Skin epidermis (tissue), 12 donors: Measurements from ENCODE around the gene COL8A2.

Experiments used
- H3K27ac ChIP-seq, 21 experiments: fragments of 200-600 bp; sonication (generic) in 11 of 21; one replicate each; pipeline ENCODE4 v1.5.0; 2020; ENCODE audit warnings: mild to moderate bottlenecking in 3 of 21, inconsistent platforms in 2 of 21, moderate library complexity in 2 of 21
- H3K4me3 ChIP-seq, 7 experiments: fragments of 200-600 bp; sonication (generic) in 2 of 7; one replicate each; pipeline ENCODE4 v1.5.0; 2020; ENCODE audit warnings: inconsistent platforms in 2 of 7, mild to moderate bottlenecking in 2 of 7, moderate library complexity in 1 of 7

Gene COL8A2

GRCh38 chr1:36142121-36142520 is 17.1 kb upstream of the COL8A2 start:
- Histone ChIP-seq H3K4me3 (no peak overlapping the region), H3K27ac (peak overlapping the region in 3 of 21 experiments; percentile 27 to 59 (median 31))

- Histone ChIP-seq H3K4me3 (no peak overlapping the region), H3K27ac (peak overlapping the region in 3 of 21 experiments; percentile 44 to 53 (median 48))
These were observed 14.5 kb upstream of the COL8A2 start for GRCh38 chr1:36139521-36139920.

- H3K27ac ChIP-seq = peak overlapping the region in 8 of 21 experiments; percentile 10 to 88 (median 76)
- no peak overlapping the region for H3K4me3 ChIP-seq
These were observed 12.8 kb upstream of the COL8A2 start for GRCh38 chr1:36137776-36138175.

- Histone ChIP-seq H3K4me3 (no peak overlapping the region), H3K27ac (peak overlapping the region in 19 of 21 experiments; percentile 10 to 88 (median 71))
These were observed 12.2 kb upstream of the COL8A2 start for GRCh38 chr1:36137226-36137625.

GRCh38 chr1:36136535-36136934 is 11.5 kb upstream of the COL8A2 start:
- H3K27ac ChIP-seq = peak overlapping the region in 20 of 21 experiments; percentile 10 to 88 (median 74)
- no peak overlapping the region for H3K4me3 ChIP-seq

- Histone ChIP-seq H3K27ac (peak overlapping the region in 19 of 21 experiments; percentile 40 to 88 (median 75)), H3K4me3 (no peak overlapping the region)
These were observed 10.8 kb upstream of the COL8A2 start for GRCh38 chr1:36135796-36136195.

DNA sequence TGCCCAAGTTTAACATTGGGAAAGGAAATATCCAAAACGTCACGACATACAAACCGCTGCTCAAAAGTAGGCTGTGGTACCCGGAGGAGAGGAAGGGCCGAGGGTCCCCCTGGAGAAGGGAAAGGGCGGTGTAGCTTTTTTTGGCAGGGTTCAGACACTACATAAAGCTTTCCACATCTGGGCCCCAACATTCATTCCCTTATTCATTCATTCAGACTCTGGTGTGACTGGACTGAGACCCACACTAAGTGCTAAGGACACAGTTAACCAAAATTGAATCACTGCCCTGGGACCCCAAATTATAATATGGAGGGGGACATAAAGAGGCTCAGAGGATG is 10.3 kb upstream of the COL8A2 start:
- H3K4me3 ChIP-seq = no peak overlapping the region
- H3K27ac ChIP-seq = peak overlapping the region in 19 of 21 experiments; percentile 20 to 88 (median 75)

GRCh38 chr1:36134505-36135329 is 9.7 kb upstream of the COL8A2 start:
- Histone ChIP-seq H3K27ac (peak overlapping the region in 20 of 21 experiments; percentile 24 to 88 (median 76)), H3K4me3 (no peak overlapping the region)

- Histone ChIP-seq H3K27ac (peak overlapping the region in 19 of 21 experiments; percentile 24 to 88 (median 76)), H3K4me3 (no peak overlapping the region)
These were observed 9.0 kb upstream of the COL8A2 start for GRCh38 chr1:36134031-36134430.

GRCh38 chr1:36133484-36133883 is 8.5 kb upstream of the COL8A2 start:
- no peak overlapping the region for H3K4me3 ChIP-seq
- peak overlapping the region in 19 of 21 experiments; percentile 24 to 88 (median 76) for H3K27ac ChIP-seq

DNA sequence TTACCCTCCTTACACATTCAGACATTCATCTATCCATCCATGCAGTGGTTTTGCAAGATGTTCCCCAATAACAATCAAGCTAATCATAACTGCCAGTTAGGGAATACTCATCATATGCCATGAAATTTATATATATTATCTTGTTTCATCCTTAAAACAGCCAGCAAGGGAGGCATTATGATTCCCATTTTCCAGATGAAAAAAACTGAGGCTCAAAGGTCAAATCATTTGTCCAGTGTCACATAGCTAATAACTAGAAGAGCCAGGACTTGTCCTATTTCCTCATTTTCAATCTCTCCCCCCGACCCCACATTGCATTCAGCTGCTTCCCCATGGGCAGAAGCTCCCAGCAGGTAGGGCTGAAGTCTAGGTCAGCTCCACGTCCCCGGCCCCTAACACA is 7.0 kb upstream of the COL8A2 start:
- Histone ChIP-seq H3K27ac (no peak overlapping the region), H3K4me3 (no peak overlapping the region)

GRCh38 chr1:36128905-36129206 is 3.8 kb upstream of the COL8A2 start:
- Histone ChIP-seq H3K27ac (no peak overlapping the region), H3K4me3 (no peak overlapping the region)

DNA sequence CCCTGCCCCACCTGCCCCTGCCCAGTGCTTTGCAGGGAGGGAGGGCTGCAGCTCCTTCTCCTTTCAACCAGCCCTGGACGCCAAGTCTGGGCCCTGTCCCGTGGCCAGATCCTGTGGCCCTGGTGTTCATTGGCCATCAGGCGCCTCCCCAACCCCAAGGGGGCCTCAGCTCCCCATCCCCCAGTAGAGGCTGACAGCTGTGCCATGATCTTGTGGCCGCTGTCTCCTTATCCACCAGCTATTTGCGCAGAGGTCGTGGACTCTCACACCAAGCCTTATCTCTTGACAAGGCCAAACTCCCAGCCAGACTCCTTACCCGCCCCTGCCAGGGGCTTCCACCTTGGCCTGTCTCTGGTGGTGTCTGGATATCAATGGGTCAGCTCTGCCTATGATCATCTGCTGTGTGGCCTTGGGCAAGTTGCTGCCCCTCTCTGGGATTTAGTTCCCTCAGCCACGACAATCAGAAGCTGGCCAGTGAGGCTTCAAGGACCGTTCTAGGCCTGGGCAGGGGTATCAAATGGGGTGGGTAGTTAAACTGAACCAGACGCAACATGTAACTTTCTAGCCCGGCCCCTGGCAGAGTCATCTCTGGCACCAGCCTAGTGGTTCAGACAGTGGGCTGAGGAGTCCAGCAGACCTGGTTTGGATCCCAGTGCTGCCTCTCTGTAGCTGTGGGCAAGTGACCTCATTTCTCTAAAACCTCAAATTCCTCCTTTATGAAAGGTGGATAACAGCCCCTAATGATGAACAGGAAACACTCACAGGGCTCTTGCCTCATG is 3.3 kb upstream of the COL8A2 start:
- Histone ChIP-seq H3K27ac (peak overlapping the region in 2 of 21 experiments; percentile 25 to 30), H3K4me3 (no peak overlapping the region)

- no peak overlapping the region for H3K27ac ChIP-seq
These were observed 1.9 kb upstream of the COL8A2 start for GRCh38 chr1:36126797-36127500.

DNA sequence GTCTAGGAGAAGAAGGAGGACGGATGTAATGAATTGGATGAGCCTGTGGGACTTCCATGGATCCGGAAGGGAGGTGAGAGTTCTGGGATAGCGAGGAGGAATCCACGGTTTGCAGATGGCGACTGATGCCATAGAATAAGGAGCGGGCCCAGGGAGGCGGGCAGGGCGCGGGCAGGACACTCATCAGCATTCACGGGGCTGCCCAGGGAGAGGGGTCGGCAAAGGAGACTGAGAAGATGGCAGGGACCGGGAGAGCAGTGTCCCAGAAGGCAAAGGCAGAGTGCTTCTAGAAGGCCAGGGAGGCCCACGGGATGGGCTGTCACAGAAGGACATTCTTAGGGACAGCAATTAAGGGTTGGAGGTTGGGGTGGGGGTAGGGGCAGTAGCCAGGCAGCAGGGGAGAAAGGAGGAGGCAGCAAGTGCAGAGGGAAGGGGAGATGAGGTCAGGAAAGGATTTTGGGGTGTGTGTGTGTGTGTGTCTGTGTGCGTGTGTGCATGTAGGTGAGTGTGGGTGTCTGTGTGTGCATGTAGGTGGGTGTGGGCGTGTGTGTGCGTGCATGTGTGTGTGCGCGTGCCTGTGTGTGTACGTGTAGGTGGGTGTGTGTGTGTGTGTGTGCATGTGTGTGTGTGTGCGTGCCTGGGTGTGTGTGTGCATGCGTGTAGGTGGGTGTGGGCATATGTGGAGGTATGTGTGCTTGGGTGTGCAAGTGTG is 1.1 kb upstream of the COL8A2 start:
- H3K27ac ChIP-seq = no peak overlapping the region
- peak overlapping the region in 1 of 7 experiments; percentile 44 for H3K4me3 ChIP-seq

More at GRCh38 chr1:36126797-36127500, 1.9 kb upstream of the COL8A2 start:
- no peak overlapping the region for H3K4me3 ChIP-seq

DNA sequence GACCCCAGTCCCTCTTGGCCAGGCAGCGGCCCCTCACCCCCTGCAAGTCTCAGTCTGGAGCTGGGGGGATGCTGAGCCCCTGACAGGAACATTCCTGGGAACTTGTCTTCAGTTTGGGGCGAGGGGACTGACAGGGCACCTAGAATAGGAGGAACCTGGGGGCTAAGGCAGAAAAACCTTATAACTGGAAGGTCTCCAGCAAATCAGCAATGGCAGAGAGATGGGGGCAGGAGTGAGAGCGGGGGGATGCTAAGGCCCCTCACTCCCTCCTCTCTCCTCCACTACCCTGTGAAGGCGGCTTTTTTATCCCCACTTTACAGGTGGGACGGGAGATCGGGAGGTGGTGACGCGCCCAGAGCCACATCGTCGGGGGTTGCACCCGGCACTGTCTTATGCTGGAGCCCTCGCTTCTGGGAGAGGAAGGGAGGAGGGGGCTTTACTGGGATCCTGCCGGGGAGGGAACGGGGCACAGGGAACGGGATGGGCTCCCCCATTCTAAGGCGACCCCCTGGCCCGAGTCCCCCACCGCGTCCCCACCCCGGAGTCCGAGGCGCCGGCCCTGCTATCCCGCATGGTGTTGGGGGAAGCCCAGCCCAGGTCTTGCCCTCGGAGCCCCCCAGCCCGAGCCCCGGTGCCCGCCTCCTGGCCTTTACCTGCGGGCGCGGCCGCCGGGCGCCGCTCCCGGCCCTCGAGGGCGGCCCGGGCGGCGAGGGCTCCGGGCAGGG is 456 bp downstream of the COL8A2 start:
- Histone ChIP-seq H3K4me3 (peak overlapping the region in 6 of 7 experiments; percentile 12 to 44 (median 22)), H3K27ac (peak overlapping the region in 7 of 21 experiments; percentile 15 to 77 (median 59))

DNA sequence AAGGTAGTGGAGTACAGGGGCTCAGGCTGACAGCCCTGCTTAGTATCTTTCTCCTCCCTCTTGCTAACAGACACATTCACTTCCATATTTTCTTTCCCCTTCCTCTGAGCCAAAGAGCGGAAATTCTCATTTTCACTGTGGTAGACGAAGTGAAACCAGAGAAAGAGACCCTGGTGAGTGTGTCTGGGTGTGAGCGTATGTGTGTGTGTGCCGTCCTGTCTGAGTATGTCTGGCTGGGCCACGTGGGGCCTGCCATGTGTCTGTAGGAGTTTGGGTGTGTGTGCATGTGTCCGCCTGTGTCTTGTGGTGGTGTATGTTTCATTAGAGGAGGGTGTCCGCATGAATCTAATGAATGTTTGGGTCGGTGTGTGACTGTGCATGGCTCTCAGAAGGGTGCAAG is 1.7 kb downstream of the COL8A2 start:
- peak overlapping the region in 11 of 21 experiments; percentile 5 to 65 (median 45) for H3K27ac ChIP-seq
- no peak overlapping the region for H3K4me3 ChIP-seq

DNA sequence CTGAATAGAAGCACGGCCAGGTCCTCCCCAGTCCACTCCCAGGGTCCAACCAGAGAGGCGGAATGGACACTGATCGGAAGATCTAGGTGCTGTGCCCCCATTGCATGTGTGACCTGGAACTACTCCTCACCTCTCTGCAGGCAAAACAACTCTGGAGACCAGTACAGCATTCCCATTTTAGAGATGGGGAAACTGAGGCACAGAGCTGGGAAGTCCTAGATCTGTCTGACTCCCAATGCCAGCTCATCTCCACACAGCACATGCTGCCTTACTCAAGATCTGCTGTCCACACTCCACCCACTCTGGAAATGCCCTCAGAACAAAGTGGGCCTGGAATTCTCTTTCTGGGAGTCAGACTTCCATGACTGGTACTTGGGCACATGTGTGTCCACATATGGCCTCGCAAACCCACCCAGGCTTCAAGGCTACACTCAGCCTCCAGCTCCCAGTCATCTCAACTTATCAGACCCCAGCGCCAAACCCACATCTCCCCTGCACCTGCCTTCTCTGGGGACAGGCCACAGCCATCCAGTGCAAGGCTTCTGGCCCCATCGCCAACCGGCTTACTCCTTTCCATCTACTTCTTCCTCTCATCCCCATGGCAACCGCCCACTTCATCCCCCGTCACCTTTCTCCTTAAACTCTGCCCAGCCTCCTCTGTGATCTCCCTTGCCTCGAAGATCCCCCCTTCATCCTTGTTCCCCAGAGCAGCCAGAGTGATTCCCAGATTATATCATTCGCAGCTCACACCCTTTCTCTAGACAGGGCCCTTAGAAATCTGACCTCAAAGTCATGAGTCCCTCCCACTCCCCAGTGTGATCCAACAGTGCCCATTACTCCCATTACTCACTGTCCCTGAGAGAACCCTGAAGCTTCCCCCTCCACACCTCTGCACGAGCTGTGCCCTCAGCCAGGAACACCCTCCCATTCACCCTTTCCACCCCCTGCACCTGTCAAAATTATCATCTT is 2.7 kb downstream of the COL8A2 start:
- Histone ChIP-seq H3K27ac (peak overlapping the region in 5 of 21 experiments; percentile 17 to 65 (median 55)), H3K4me3 (no peak overlapping the region)
